ENCODE measurements around the gene ARSG. TPM values are rescaled to one million over a fixed set of nuclear protein-coding genes. Genes with fewer than 3 reads are reported as not detected.
"Not testable (repeated sequence)": the region's sequence is repeated elsewhere in the genome, so short reads cannot be mapped to it uniquely, and the experiment has no call there.

ARSG gene
- total RNA-seq, 1 donor from 2014 or later = 3.4 TPM

DNA sequence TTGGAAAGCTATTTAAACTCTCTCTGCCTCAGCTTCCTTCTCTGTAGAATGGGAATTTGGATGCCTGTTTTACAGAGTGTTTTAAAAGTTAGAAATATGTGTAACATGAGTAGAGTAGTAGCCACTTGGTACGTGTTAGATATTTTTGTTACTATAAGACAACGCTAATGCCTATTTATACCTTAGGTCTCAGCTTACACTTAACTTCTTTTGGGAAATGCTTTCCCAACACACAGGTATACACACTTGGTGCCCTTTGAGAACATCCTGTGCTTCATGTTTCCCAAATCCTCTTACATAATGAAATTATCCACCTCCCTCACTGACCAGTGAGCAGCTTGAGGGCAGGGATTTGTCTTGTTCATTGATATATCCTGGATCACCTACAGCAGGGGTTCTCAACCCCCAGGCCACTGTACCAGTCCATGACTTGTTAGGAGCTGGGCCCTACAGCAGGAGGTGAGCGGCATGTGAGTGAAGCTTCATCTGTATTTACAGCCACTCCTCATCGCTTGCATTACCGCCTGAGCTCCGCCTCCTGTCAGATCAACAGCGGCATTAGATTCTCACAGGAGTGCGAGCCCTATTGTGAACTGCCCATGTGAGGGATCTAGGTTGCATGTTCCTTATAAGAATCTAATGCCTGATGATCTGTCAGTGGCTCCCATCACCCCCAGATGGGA, 33.5 kb downstream of the ARSG start:
- ATAC-seq (no peak), DNase-seq (ENCODE audit: low spot score) (no peak)

DNA sequence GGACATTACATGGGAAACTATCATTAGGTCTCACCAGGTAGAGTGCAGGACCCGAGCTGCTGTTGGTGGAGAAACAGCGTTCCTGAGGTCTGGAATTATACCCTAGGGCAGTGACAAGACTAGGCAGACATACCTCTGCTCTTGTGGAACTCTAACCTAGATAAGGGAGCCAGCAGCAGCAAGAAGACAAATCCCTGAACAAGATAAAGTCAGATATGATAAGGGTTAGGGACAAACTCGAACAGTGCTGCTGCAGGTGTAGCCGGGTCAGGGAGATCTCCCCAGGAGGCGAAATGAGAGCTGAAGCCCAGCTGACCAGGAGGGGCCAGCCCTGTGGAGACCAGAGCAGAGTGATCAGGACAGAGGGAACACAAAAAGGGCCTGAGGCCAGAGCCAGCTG, 34.7 kb downstream of the ARSG start:
- no peak for ATAC-seq
- DNase-seq (ENCODE audit: low spot score) = no peak

DNA sequence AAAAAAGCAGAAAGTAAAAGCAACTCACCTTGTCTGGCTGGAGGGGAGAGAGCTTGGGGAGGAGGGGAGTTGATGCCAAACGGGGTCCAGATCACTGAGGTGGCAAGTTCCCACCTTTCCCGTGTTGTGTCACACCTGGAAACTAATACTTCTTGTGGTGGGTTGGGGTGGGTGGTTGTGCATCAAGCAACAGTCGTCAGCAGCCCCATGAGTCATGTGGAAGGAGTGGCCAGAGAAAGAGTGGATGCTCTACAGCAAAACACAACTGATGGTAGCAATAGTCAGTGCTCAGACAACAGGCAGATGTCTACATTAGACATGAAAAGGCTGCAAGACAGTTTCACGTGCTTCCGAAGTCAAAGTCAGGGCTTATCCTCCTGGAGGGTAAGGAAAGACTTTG, 35.4 kb downstream of the ARSG start:
- no peak for ATAC-seq
- DNase-seq (ENCODE audit: low spot score) = no peak

DNA sequence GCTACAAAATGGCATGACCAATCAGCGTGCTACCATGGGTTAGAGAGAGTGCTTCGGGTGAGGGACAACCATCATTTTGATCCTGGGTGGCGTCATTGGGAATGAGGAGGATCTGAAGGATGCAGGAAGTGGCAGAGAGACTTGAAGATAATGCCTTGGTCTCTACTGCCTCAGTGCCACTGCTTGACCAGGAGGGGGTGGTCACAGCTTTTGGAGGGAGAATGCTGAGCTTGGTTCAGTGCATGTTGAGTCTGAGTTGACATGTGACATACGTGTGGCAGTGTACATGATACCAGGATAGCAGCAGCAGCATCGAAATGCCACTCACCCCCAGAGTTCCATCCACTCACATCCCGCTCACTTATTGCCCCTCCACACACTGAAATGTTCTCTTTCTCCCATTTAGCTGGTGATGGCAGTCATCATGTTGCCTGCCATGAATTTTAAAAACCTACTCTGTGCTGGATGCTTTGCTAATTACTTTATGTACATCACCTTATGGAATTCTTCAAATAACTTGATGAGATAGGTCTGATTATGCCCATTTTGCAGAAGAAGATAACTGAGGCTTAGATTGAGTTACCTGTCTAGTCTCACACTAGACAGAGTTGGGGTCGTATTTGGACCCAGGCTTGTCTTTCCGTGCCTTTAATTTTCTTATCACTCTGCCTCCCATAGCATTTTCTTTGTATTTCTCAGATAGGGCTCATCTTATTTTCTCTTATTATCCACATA, 36.7 kb downstream of the ARSG start:
- no peak for ATAC-seq
- DNase-seq (ENCODE audit: low spot score) = no peak

DNA sequence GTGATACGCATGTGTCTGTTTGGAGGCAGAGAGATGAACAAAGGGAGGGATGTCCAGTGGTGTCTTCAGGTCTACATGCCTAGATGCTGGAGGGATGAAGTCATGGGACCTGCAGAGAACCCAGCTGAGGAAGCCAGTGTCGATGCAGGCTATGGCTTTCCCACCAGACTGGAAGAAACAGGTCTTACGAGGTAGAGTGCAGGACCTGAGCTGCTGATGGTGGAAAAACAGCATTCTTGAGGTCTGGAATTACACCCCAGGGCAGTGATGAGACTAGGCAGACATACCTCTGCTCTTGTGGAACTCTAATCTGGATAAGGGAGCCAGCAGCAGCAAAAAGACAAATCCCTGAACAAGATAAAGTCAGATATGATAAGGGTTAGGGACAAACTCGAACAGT, 37.4 kb downstream of the ARSG start:
- no peak for ATAC-seq
- DNase-seq (ENCODE audit: low spot score) = no peak

DNA sequence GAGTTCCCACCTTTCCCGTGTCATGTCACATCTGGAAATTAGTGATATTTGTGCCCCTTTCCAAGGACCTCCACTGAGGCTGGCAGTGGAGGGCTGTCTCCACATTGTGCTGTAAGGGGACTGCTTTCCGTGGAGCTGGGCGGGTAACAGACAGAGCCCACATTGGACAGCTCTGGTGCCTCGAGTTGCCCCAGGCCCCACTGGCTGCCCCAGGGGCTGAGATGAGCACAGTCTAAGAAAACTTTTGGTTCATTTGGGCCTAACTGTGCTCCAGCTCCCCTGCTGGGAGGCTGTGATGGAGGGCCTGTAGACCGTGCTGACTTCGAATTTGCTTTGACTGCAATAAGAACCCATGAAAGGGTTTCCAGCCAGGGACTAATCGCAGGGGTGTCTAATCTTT, 38.0 kb downstream of the ARSG start:
- DNase-seq (ENCODE audit: low spot score) (no peak), ATAC-seq (no peak)

DNA sequence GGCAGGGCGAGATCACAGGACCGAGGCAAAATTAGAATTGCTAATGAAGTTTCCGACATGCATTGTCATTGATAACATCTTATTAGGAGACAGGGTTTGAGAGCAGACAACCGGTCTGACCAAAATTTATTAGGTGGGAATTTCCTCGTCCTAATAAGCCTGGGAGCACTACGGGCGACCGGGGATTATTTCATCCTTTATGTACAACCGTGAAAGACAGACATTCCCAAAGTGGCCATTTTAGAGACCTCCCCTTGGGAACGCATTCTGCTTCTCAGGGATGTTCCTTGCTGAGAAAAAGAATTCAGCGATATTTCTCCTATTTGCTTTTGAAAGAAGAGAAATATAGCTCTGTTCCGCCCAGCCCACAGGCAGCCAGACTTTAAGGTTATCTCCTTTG, 40.6 kb downstream of the ARSG start:
- not testable (repeated sequence) for DNase-seq (ENCODE audit: low spot score); ATAC-seq

DNA sequence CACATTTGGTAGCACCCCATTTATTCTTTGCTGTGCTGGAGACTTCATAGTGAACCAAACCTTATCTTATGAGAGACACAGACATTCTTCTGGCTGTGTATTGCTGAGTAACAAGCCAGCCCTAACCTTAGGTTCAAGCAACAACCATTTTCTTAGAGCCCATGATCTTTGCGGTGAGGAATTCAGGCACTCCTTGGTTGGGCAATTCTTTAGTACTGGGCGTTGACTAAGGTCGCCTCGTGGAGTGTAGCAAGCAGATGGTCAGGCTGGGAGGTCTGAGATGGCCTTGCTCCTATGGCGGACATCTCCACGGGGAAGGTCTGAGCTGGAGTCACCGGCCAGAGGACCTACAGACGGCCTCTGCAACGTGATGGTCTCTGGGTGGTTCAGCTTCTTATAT, 43.1 kb downstream of the ARSG start:
- ATAC-seq (no peak), DNase-seq (ENCODE audit: low spot score) (no peak)

DNA sequence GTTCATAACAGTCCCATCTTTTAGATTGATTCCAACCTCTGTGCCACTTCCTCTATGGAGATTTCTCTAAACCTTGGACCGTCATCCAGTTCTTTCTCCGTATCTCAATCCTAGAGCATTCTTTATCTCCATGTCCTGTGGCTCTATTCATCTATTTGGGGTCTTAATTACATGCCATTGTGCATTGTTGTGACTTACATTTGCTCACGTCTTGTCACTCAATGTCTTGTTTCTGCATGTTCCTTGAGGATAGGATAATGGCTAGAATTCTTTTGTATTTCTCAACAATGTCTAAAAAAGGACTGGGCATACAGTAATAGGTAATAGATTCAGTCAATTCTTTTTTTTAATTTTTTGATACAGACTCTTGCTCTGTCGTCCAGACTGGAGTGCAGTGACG, 50.2 kb downstream of the ARSG start:
- ATAC-seq (no peak), DNase-seq (ENCODE audit: low spot score) (no peak)

DNA sequence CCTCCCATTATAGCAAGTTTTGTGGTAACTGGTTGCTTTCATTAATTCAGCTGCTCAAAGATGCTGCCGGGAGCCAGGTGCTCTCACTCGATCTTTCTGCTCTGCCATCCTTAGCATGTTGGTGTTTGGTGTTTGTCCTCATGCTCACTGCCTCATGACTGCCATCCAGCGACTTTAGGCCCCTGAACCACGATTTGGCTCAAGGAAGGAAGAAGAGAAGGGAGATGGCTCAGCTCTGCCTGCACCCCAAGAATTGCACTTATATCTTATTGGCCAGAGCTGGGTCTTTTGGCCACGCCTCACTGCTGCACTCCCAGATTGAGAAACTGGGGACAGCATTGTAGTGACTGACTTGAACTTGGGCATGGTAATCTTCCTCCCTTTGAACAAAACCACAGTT, 52.7 kb downstream of the ARSG start:
- ATAC-seq (no peak), DNase-seq (ENCODE audit: low spot score) (no peak)

DNA sequence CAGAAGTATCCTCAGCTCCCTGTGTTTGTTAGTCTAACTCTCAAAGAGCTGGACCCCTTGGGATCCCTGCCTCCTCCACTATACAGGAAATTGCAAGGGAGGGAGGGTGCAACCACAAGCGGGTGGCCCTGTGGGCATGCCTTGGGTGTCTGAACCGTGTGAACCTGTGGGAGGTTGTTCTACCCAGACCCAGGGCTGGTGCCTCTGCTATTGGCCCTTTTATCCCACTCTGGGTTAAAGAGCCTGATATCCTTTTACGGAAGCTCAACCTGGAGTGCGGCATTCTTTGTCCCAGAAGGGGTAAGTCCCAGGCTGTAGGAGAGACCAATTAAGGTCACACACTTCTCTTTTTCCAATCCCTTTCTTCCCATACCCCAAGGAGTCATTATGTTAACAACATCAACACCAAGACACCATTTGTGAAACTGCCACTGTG, 53.4 kb downstream of the ARSG start:
- no peak for ATAC-seq
- no peak for DNase-seq (ENCODE audit: low spot score)

DNA sequence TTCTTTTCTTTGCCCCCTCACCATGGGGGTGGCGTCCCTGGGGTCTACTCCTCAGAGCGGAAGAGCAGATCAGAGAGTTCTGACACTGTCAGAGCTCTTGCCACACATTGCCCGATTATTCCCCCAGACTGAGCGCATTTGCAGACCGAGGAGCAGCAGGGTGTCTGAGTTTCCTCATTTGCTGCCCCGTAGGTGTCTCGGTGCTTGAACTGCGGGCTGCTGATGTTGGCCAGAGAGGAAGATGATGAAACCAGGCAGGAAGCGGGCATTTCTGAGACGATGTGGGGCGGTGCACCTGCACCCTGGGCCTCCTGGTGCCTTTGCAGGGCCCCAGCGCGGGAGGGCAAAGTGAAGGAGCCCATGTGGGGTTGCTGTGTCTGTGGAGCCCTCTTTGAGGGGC, 55.2 kb downstream of the ARSG start:
- no peak for DNase-seq (ENCODE audit: low spot score)
- ATAC-seq = peak; percentile 33

DNA sequence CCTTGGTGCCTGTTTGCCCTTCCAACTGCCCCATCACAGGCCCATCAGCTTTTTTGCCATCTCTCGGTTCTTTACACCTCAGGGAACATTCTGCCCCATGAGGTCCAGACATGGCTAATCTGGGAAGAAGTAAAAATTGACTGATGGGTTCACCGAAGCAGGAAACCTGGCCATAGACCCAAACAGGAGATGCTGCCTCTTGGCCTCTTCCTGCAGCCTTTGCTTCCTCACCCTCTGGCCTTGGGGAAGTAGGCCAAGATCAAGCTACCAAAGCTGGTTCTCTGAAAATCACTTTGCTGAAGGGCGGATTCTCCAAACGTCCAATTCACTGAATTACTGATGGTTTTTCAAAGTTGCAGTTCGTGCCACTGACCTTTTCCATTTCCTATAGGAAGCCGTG, 56.1 kb downstream of the ARSG start:
- ATAC-seq (no peak), DNase-seq (ENCODE audit: low spot score) (no peak)

DNA sequence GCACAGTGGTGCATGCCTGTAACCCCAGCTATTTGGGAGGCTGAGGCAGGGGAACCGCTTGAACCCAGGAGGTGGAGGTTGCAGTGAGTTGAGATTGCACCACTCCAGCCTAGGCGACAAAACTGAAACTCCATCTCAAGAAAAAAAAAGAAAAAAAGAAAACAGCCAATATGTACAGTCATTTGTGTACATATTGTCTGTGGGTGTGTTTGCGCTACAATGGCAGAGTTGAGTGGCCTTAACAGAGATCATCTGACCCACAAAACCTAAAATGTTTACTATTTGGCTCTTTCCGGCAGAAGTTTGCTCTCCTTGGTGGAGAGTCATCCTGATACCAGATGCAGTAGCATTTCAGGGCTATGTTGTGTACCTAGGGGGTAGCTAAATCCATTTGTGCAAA, 57.9 kb downstream of the ARSG start:
- no peak for ATAC-seq

DNA sequence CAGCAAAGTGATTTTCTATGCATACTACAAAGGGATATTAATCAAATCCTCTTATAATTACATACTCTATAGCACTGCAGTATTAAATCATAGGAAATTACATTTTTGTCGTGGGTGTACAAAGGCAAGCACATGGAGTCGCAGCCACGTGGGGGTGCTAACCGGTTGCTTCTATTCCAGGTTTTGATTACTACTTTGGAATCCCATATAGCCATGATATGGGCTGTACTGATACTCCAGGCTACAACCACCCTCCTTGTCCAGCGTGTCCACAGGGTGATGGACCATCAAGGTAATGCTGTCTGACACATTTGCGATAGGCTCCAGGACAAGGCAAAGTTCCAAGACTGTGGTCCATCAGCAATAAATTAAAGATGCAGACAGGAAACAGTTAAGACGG, 60.1 kb downstream of the ARSG start:
- DNase-seq (ENCODE audit: low spot score) (no peak), ATAC-seq (no peak)

More for the DNA sequence above, 57.9 kb downstream of the ARSG start:
- no peak for DNase-seq (ENCODE audit: low spot score)

DNA sequence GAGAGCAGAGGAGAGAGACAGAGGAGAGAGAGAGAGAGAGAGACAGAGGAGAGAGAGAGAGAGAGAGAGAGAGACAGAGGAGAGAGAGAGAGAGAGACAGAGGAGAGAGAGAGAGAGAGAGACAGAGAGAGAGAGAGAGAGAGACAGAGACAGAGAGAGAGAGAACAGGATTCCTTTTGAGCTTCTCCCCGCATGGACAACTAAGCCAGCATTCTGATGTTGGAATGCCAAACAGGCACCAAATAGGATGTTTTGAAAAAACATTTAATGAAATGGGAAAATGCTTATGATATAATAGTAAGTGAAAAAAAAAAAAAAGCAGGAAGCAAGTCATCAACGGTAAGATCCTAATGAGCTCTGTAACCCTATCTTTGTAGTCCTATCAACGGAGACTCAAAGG, 60.7 kb downstream of the ARSG start:
- no peak for ATAC-seq
- no peak for DNase-seq (ENCODE audit: low spot score)

DNA sequence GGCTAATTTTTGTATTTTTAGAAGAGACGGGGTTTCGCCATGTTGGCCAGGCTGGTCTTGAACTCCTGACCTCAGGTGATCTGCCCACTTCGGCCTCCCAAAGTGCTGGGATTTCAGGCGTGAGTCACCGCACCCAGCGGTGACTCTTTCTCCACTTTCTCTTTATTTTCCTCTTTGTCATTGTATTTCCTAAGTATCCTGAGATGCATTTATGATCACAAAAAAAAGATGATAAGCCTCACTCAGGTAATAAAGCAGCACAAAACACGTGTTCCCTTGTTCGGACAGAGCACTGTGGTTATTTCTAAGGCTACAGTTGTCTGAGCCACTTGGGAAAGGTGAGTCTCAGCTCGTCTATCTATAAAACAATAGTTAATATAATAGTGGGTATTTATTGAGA, 61.4 kb downstream of the ARSG start:
- ATAC-seq; DNase-seq (ENCODE audit: low spot score): not testable (repeated sequence)

DNA sequence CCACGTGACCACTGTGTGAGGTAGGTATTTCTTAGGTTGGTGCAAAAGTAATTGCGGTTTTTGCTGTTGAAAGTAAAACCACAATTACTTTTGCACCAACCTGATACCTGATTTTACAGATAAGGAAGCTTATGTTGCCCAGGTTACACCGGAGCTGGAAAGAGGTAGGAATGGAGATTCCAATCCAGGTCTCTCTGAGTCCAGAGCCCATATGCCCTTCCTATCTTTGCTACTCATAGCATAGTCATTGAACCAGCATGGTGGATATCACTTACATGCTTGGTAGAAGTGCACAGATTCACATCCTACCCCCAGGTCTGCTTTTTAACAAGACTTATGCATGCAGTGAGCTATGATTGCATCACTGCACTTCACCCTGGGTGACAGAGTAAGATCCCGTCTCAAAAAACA, 61.8 kb downstream of the ARSG start:
- ATAC-seq (no peak), DNase-seq (ENCODE audit: low spot score) (no peak)

DNA sequence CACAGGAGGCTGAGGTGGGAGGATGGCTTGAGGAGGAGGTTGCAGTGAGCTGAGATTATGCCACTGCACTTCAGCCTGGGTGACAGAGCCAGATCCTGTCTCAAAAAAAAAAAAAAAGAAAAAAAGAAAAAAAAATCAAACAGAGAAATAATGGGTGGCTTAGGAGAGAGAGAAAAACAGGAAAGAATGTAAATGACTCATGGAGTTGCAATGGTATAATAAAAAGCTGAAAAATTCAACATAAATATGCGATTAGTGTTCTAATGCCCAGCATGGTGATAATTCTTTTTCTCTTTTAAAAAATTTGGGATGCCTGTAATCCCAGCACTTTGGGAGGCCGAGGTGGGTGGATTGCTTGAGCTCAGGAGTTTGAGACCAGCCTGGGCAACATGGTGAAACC, 63.0 kb downstream of the ARSG start:
- ATAC-seq; DNase-seq (ENCODE audit: low spot score): not testable (repeated sequence)

DNA sequence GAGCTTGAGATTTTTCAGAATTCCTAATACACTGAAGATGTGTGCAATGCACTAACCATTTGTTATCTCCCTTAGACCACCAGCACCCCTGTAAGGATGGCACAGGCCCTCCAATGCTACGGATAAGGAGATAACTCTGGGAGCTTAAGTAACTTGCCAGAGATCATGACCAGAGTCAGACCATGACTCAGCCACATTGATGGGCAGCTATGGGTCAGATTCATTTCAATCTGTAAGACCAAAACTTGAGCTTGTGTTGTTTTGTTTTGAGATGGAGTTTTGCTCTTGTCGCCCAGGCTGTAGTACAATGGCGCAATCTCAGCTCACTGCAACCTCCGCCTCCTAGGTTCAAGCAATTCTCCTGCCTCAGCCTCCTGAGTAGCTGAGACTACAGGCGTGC, 63.8 kb downstream of the ARSG start:
- not testable (repeated sequence) for ATAC-seq; DNase-seq (ENCODE audit: low spot score)

DNA sequence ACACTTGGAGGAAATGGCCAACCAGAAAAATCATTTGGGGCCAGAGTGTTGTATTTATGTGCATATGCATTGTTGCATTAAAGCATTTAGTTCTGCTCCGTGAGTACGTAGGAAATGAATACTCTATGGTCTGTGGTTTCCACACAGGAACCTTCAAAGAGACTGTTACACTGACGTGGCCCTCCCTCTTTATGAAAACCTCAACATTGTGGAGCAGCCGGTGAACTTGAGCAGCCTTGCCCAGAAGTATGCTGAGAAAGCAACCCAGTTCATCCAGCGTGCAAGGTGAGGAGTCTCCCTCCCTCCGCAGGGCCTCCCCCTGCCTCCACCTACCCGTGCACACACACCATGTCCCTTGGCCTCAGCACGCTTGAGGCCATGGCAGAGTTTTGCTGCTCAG, 65.2 kb downstream of the ARSG start:
- DNase-seq (ENCODE audit: low spot score) (no peak), ATAC-seq (no peak)

DNA sequence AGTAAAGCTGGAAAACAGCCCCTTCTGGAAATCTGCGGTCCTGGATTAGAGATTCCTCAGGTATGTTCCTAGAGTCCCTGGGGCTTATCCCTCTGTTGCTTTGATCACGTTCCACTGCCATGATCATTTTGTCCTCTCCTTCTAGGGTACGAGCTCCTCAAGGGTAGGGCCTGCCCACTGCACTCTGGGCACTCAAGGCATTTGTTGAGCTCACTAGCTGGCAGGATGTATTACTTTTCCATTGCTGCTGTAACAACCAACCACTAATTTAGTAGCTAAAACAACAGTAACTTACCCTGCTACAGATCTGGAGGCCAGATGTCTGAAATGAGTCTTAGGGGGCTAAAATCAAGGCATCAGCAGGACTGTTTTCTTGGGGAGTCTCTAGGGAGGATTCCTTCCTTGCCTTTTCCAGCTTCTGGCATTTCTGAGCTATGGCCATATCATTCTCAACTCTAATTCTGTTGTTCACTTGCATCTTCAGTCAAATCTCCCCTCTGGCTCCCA, 65.7 kb downstream of the ARSG start:
- no peak for DNase-seq (ENCODE audit: low spot score)
- ATAC-seq = no peak
